Measurements from ENCODE around the gene MANF. TPM values are rescaled to one million over a fixed set of nuclear protein-coding genes. Genes with fewer than 3 reads are reported as not detected.

Gene MANF
- total RNA-seq, 2 donors from 2014 or later = 25.4 to 35.6 TPM

- WGBS, 2 donors = 64 to 66% methylated on average over 8 of the region's 8 CpGs
- H3K27ac ChIP-seq = no peak overlapping the region
- no peak for TF ChIP-seq CTCF (IDR thresholded peaks at IDR 0.05)
- TF ChIP-seq POLR2A (IDR thresholded peaks at IDR 0.05) = no peak
- H3K36me3 ChIP-seq (replicated peaks in 1 of 2; ENCODE audit: insufficient read depth in 1 of 2, low read depth in 2 of 2) = no peaks in the 10 kb centered on the region
- DNase-seq = no peak
- H3K4me1 ChIP-seq = no peaks in the 10 kb centered on the region
- H3K9me3 ChIP-seq = no peaks in the 10 kb centered on the region
- H3K27me3 ChIP-seq = no peaks in the 10 kb centered on the region
- no peak for ATAC-seq
- H3K4me3 ChIP-seq = no peak overlapping the region
- intact Hi-C loops (cut with DNase I) = no loop called here
These were observed 29.1 kb upstream of the MANF start for GRCh38 chr3:51355891-51356578.

GRCh38 chr3:51357856-51358255 lies 27.2 kb upstream of the MANF start:
- H3K4me3 ChIP-seq = no peak overlapping the region
- DNase-seq (no peak), ATAC-seq (no peak)
- H3K4me1 ChIP-seq = no peaks in the 10 kb centered on the region
- 61 to 73% methylated on average over 4 of the region's 4 CpGs for WGBS, 2 donors
- no peaks in the 10 kb centered on the region for H3K9me3 ChIP-seq
- no peaks in the 10 kb centered on the region for H3K36me3 ChIP-seq (replicated peaks in 1 of 2; ENCODE audit: insufficient read depth in 1 of 2, low read depth in 2 of 2)
- no peak overlapping the region for H3K27ac ChIP-seq
- TF ChIP-seq CTCF (IDR thresholded peaks at IDR 0.05) = no peak
- no peak for TF ChIP-seq POLR2A (IDR thresholded peaks at IDR 0.05)
- no peaks in the 10 kb centered on the region for H3K27me3 ChIP-seq
- intact Hi-C loops (cut with DNase I) = no loop called here

GRCh38 chr3:51358981-51359380 lies 26.1 kb upstream of the MANF start:
- Histone ChIP-seq H3K27me3 (no peaks in the 10 kb centered on the region), H3K9me3 (no peaks in the 10 kb centered on the region), H3K4me3 (no peak overlapping the region), H3K4me1 (no peaks in the 10 kb centered on the region), H3K36me3 (replicated peaks in 1 of 2; ENCODE audit: insufficient read depth in 1 of 2, low read depth in 2 of 2) (no peaks in the 10 kb centered on the region), H3K27ac (no peak overlapping the region)
- DNase-seq = no peak
- WGBS, 2 donors = 56 to 81% methylated on average over 3 of the region's 3 CpGs
- TF ChIP-seq CTCF (IDR thresholded peaks at IDR 0.05) = no peak
- TF ChIP-seq POLR2A (IDR thresholded peaks at IDR 0.05) = no peak
- intact Hi-C loops (cut with DNase I) = no loop called here
- no peak for ATAC-seq

GRCh38 chr3:51360806-51361205 lies 24.3 kb upstream of the MANF start:
- Histone ChIP-seq H3K27ac (no peak overlapping the region), H3K36me3 (replicated peaks in 1 of 2; ENCODE audit: insufficient read depth in 1 of 2, low read depth in 2 of 2) (no peaks in the 10 kb centered on the region), H3K9me3 (no peaks in the 10 kb centered on the region), H3K4me3 (no peak overlapping the region), H3K4me1 (no peaks in the 10 kb centered on the region), H3K27me3 (no peaks in the 10 kb centered on the region)
- no peak for DNase-seq
- intact Hi-C loops (cut with DNase I) = no loop called here
- no peak for ATAC-seq
- TF ChIP-seq CTCF (IDR thresholded peaks at IDR 0.05) (no peak), POLR2A (IDR thresholded peaks at IDR 0.05) (no peak)
- 78 to 85% methylated on average over 3 of the region's 3 CpGs for WGBS, 2 donors

- Histone ChIP-seq H3K4me1 (no peaks in the 10 kb centered on the region), H3K27ac (no peak overlapping the region), H3K9me3 (no peaks in the 10 kb centered on the region), H3K36me3 (replicated peaks in 1 of 2; ENCODE audit: insufficient read depth in 1 of 2, low read depth in 2 of 2) (no peaks in the 10 kb centered on the region), H3K27me3 (no peaks in the 10 kb centered on the region), H3K4me3 (no peak overlapping the region)
- WGBS, 2 donors = 82 to 98% methylated on average over 6 of the region's 6 CpGs
- no peak for TF ChIP-seq CTCF (IDR thresholded peaks at IDR 0.05)
- no peak for TF ChIP-seq POLR2A (IDR thresholded peaks at IDR 0.05)
- intact Hi-C loops (cut with DNase I) = no loop called here
- no peak for ATAC-seq
- no peak for DNase-seq
These were observed 23.3 kb upstream of the MANF start for GRCh38 chr3:51361746-51362145.

Measured in body of pancreas (tissue), 4 donors.